Measurements from ENCODE around the gene CHSY3. TPM values are rescaled to one million over a fixed set of nuclear protein-coding genes. Genes with fewer than 3 reads are reported as not detected.
A peak's percentile ranks its signal among the peaks of the same experiment; 100 is the strongest.

Gene CHSY3
- polyA plus RNA-seq: under 1 TPM; 0.06 to 0.84 (median 0.31) TPM

DNA sequence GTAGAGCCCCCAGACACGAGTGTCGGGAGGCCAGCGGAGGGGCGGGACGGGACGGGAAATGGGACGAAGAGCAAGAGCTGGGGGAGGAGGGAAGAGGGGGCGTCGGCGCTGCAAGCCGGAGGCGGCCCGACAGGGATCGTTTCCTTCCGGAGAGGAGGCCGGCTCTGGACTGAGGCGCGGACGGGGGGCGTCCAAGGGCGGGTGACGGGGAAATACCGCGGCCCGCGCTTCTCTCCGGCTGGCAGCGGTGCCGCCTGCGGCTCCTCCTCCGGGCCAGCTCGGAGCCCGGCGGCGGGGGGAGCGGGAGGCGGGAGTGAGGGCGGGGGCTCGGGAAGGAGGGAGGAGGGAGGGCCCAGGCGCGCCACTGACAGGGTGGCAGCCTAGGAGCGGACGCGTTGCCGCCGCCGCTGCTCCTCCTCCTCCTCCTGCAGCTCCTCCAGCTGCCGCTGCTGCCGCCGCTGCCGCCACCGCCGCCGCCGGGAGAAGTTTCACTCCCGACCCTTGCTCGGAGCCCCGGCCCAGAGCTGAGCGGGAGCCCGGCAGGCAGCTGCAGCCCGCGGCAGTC lies at the start of gene CHSY3:
TSS of gene CHSY3 (plus strand) at position 364 of the 565 bp plus-strand sequence.
- H3K36me3 Mint-ChIP-seq: peaks cover 3 to 8% (median 3%) of the 10 kb centered on the region in 3 donors
- H3K4me3 Mint-ChIP-seq: peak within 1 kb of the TSS; percentile 71 to 87 (median 80)
- DNase-seq: peak; percentile 6 to 16 (median 13)
- H3K27ac Mint-ChIP-seq: no peak within 1 kb of the TSS
- H3K27me3 Mint-ChIP-seq (ENCODE audit: low read depth in 3 of 3): peaks cover 6 to 20% (median 9%) of the 10 kb centered on the region in 3 donors
- peaks cover 14 to 24% of the 10 kb centered on the region in 2 donors for H3K4me1 Mint-ChIP-seq
- H3K9me3 Mint-ChIP-seq: peaks cover 1 to 10% (median 5%) of the 10 kb centered on the region in 6 donors

DNA sequence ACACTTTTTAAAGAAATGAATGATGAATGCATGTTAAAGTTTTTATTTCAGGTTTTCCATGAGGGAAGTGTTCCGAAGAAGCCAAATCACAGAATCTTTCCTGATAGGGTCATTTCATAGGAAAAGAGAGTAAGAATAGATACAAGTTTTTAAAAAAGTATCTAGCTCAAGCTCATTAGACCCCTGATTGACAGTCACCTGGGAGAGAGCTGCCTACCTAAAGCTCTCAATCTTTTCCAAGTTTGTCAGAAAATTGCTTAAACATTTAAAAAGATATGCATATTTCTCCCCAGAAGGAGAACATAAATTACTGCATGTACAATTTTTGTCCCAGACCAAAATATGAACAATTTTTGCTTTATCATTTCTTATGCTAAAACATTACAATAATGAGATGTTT lies 47.9 kb upstream of the CHSY3 start:
- Mint-ChIP-seq H3K4me3 (no peak overlapping the region), H3K27ac (no peak overlapping the region), H3K4me1 (no peaks in the 10 kb centered on the region), H3K27me3 (ENCODE audit: low read depth in 3 of 3) (peaks cover 0 to 1% (median 0%) of the 10 kb centered on the region in 3 donors), H3K9me3 (no peaks in the 10 kb centered on the region), H3K36me3 (no peaks in the 10 kb centered on the region)
- DNase-seq: no peak

DNA sequence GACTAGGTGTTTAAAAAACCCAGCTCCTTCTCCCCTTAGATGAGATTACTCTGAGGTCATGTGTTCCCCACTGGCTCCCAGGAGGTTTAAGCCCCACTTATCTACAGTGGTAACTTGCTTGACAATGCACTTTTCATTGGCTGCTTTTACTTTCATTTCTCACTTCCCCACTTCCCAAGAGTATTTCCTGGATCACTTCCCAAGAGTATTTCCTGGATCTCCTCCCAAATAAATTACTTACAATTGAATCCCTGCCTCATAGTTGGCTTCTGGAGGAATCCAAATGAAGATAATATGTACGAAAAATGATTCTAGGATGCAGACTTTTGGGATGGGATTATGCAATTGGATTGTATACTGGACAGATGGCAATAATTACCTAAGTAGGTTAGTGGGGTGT lies 47.1 kb upstream of the CHSY3 start:
- H3K4me3 Mint-ChIP-seq: no peak overlapping the region
- DNase-seq: no peak
- no peak overlapping the region for H3K27ac Mint-ChIP-seq

DNA sequence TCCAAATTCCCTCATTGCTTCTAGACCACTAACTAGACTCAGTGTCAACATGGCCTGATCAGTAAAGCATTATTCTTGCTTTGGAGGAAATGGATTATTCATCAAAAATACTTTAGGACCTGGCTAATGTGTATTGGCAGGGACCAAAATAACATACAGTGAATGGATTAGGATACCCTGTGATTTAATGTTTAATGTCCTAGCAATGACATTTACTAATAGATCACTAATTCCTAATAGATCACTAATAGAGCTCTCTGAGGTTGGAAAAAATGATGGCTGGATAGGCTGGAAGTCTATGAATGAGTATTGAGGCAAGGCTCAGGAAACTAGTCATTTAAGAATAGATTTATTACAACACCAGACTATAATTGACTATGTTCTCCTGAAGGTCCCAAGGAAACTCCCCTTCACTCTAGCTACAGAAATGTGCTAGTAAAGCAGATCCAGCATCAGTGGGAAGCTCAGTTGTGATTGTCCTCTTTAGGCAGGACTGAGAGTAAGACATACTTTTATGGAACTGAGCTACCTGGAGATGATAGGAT lies 46.1 kb upstream of the CHSY3 start:
- Mint-ChIP-seq H3K27ac (no peak overlapping the region), H3K9me3 (no peaks in the 10 kb centered on the region), H3K4me1 (no peaks in the 10 kb centered on the region), H3K4me3 (no peak overlapping the region), H3K36me3 (no peaks in the 10 kb centered on the region), H3K27me3 (ENCODE audit: low read depth in 3 of 3) (peaks cover 0 to 1% (median 0%) of the 10 kb centered on the region in 3 donors)
- DNase-seq: no peak

More for the DNA sequence above, 47.1 kb upstream of the CHSY3 start:
- H3K9me3 Mint-ChIP-seq: no peaks in the 10 kb centered on the region
- no peaks in the 10 kb centered on the region for H3K4me1 Mint-ChIP-seq
- H3K36me3 Mint-ChIP-seq: no peaks in the 10 kb centered on the region
- peaks cover 0 to 1% (median 0%) of the 10 kb centered on the region in 3 donors for H3K27me3 Mint-ChIP-seq (ENCODE audit: low read depth in 3 of 3)

DNA sequence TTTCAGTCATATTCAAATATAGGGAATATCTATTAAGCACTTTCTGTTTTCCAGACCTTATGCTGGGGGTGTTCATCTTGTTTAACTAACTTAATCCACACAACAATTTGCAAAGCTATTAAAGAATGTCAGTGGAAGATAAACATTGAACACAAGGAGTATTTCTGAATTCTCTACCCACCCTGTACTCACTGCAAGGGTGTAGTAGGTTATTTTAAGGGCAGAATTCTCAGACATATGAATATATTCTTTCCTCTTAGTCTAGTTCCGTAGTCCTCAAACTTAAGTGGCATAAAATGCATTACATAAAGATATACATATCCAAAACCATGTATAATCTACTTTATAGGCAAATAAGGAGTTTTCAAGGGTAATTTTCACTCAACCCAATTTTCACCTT lies 19.9 kb upstream of the CHSY3 start:
- Mint-ChIP-seq H3K4me3 (no peak overlapping the region), H3K9me3 (peaks cover 0 to 4% (median 1%) of the 10 kb centered on the region in 6 donors), H3K27ac (no peak overlapping the region), H3K27me3 (ENCODE audit: low read depth in 3 of 3) (peaks cover 0 to 2% (median 0%) of the 10 kb centered on the region in 3 donors), H3K4me1 (no peaks in the 10 kb centered on the region), H3K36me3 (no peaks in the 10 kb centered on the region)
- no peak for DNase-seq

DNA sequence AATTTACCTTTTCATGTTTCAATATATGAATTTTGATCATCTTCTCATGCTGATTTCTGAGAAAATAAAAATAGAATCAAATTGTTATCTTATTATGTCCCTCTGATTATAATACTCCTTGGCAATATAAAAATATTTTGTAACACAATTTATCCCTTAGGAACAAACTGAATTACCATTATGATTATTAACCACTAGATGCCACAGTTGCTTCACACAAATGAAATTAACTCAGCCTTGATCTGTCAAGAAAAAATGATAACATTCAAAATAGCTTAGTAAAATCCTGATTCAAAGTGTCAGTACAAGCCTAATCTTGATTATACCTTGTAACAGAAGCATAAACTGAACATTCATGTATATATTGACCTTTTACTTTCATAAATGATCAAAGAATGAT lies 4.8 kb upstream of the CHSY3 start:
- no peak for DNase-seq
- no peak overlapping the region for H3K4me3 Mint-ChIP-seq
- peaks cover 6 to 8% of the 10 kb centered on the region in 2 donors for H3K4me1 Mint-ChIP-seq
- H3K9me3 Mint-ChIP-seq: peaks cover 1 to 10% (median 3%) of the 10 kb centered on the region in 6 donors
- no peak overlapping the region for H3K27ac Mint-ChIP-seq
- H3K27me3 Mint-ChIP-seq (ENCODE audit: low read depth in 3 of 3): peaks cover 4 to 6% (median 5%) of the 10 kb centered on the region in 3 donors
- peaks cover 3 to 5% (median 3%) of the 10 kb centered on the region in 3 donors for H3K36me3 Mint-ChIP-seq

DNA sequence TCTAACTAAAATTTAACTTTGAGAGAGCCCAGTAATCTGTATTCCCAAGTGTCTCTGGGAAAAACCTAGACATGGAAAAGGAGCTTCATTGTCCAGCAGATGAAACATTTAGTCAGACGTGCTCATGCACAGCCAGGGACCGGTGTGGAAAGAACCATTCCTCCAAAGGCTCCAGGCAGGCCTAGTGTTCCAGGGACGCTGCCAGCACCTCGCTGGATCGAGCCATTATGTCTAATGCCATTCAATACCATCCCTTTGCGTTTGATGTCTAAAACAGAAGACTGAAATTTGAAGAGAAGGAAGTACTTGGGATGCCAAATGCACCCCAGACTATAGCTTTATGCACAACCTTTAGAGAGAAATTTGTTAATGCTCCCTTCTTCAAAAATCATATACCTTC lies 1.4 kb upstream of the CHSY3 start:
- DNase-seq: no peak
- peaks cover 6 to 20% (median 10%) of the 10 kb centered on the region in 3 donors for H3K27me3 Mint-ChIP-seq (ENCODE audit: low read depth in 3 of 3)
- peaks cover 3 to 8% (median 3%) of the 10 kb centered on the region in 3 donors for H3K36me3 Mint-ChIP-seq
- no peak overlapping the region for H3K27ac Mint-ChIP-seq
- peak overlapping the region in 1 of 5 donors; percentile 82 for H3K4me3 Mint-ChIP-seq
- H3K4me1 Mint-ChIP-seq: peaks cover 14 to 24% of the 10 kb centered on the region in 2 donors
- peaks cover 2 to 10% (median 5%) of the 10 kb centered on the region in 6 donors for H3K9me3 Mint-ChIP-seq

DNA sequence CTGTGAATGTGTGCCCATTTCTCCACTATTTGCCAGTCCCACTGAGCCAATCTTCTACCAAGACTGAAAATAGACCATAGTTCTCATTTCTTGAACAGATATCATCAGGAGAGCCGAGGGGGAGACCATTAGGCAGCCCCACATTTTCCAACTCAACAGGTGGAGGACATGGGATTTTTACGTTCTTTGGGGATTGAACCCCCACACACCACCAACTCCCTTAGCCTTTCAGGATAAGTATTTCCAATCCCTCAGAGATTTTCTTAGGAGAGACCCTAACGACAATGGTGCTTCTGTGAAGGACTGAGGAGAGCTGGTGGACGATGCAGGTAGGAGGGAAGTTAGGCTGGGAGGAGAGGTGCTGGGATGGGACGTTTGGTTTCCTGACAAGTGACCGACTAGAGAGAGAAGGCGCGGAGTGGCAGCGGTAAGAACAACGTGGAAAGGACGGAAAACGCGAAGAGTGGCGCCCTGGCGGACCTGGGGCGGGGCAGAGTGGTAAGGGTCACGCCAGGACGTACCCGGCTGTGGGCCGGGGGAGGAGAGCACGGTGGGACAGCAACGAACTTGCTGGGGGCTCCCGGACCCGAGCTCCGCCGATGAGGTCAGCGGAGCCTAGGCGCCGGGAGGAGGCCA lies 681 bp upstream of the CHSY3 start:
- Mint-ChIP-seq H3K27ac (no peak overlapping the region), H3K36me3 (peaks cover 3 to 8% (median 3%) of the 10 kb centered on the region in 3 donors), H3K4me1 (peaks cover 14 to 24% of the 10 kb centered on the region in 2 donors), H3K27me3 (ENCODE audit: low read depth in 3 of 3) (peaks cover 6 to 20% (median 9%) of the 10 kb centered on the region in 3 donors), H3K9me3 (peaks cover 1 to 10% (median 5%) of the 10 kb centered on the region in 6 donors), H3K4me3 (peak overlapping the region; percentile 65 to 82 (median 80))
- DNase-seq: no peak

DNA sequence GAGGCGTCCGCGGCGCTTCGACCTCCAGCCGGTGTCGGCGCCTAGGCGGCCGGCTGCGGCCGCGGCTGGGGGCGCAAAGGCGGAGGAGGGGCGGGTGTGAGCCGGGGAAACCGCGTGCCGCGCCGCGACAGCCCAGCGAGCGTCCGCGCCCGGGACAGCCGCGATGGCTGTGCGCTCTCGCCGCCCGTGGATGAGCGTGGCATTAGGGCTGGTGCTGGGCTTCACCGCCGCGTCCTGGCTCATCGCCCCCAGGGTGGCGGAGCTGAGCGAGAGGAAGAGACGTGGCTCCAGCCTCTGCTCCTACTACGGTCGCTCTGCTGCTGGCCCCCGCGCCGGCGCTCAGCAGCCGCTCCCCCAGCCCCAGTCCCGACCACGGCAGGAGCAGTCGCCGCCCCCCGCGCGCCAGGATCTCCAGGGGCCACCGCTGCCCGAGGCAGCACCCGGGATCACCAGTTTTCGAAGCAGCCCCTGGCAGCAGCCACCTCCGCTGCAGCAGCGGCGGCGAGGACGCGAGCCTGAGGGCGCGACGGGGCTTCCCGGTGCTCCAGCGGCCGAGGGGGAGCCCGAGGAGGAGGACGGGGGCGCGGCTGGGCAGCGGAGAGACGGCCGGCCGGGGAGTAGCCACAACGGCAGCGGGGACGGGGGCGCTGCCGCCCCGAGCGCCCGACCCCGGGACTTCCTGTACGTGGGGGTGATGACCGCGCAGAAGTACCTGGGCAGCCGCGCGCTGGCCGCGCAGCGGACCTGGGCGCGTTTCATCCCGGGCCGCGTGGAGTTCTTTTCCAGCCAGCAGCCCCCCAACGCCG lies 605 bp downstream of the CHSY3 start:
- no peak for DNase-seq
- H3K36me3 Mint-ChIP-seq: peaks cover 3 to 8% (median 3%) of the 10 kb centered on the region in 3 donors
- H3K4me3 Mint-ChIP-seq: peak overlapping the region in 4 of 5 donors; percentile 55 to 87 (median 72)
- peaks cover 1 to 10% (median 5%) of the 10 kb centered on the region in 6 donors for H3K9me3 Mint-ChIP-seq
- H3K27ac Mint-ChIP-seq: no peak overlapping the region
- peaks cover 14 to 24% of the 10 kb centered on the region in 2 donors for H3K4me1 Mint-ChIP-seq
- H3K27me3 Mint-ChIP-seq (ENCODE audit: low read depth in 3 of 3): peaks cover 6 to 20% (median 9%) of the 10 kb centered on the region in 3 donors

DNA sequence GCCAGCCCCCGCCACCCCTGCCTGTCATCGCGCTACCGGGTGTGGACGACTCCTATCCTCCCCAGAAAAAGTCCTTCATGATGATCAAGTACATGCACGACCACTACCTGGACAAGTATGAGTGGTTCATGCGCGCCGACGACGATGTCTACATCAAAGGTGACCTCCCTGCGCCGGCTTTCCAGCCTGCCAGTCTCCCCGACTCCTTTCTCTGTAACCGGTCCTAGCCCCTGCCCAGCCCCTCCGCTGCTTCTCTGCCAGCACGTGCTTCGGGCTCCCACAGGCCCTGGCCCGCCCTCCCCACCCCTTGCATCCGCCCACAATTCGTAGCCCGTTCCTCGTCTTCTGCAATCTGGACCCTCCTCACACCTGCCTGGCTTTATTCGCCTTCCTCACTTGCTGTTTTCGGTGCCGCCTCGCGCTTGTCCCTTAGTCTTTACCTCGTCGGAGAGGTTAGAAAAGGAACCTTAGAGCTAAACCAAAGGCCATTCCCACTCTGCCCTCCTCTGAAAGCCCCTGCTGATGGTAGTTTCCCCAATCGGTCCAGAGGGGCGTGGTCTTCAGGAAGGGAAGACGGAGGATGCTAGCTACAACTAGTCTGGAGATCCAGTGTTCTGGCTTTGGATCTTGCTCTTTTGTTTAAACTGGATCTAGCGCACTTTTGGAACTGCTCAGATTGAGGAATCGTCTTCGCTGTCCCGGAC lies 1.4 kb downstream of the CHSY3 start:
- Mint-ChIP-seq H3K4me3 (peak overlapping the region; percentile 69 to 87 (median 72)), H3K27ac (no peak overlapping the region), H3K36me3 (peaks cover 3 to 8% (median 3%) of the 10 kb centered on the region in 3 donors), H3K4me1 (peaks cover 14 to 24% of the 10 kb centered on the region in 2 donors), H3K27me3 (ENCODE audit: low read depth in 3 of 3) (peaks cover 6 to 20% (median 9%) of the 10 kb centered on the region in 3 donors), H3K9me3 (peaks cover 1 to 10% (median 5%) of the 10 kb centered on the region in 6 donors)
- no peak for DNase-seq

DNA sequence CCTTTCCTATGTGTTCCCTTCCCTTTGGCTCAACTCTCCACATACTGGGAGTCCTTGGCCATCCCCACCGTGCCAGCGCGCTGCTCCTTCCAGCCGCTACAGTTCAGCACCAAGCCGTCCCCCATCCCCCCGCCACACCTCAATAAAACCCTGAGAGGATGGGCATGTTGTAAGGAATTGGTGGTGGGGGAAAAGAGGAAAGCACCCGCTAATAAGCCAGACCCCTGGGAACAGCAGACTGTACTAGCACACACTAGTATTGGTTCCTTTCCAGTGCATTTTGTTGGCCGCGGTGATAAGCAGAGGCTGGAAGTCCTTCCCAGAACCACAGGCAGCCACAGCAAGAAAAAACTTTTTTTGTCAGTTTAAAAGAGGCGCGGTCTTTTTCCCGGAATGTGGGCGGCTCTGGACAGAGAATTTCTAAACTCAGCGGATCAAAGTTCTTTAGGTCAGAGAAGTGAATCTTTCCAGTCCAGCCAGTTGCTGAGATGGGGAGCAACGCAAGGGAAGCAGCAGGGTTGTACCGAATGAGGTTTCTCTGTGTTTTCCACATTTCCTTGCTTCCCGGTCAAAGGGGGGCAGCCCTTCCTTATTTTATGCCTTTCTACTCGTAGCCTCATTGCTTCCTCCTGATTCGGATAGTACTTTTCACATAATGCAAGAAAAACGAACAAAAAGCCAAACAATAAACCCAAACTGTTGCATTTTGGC lies 2.1 kb downstream of the CHSY3 start:
- Mint-ChIP-seq H3K4me1 (peaks cover 14 to 24% of the 10 kb centered on the region in 2 donors), H3K9me3 (peaks cover 1 to 9% (median 5%) of the 10 kb centered on the region in 6 donors), H3K36me3 (peaks cover 3 to 8% (median 3%) of the 10 kb centered on the region in 3 donors), H3K27me3 (ENCODE audit: low read depth in 3 of 3) (peaks cover 6 to 20% (median 9%) of the 10 kb centered on the region in 3 donors), H3K4me3 (peak overlapping the region; percentile 69 to 87 (median 72)), H3K27ac (no peak overlapping the region)
- no peak for DNase-seq

DNA sequence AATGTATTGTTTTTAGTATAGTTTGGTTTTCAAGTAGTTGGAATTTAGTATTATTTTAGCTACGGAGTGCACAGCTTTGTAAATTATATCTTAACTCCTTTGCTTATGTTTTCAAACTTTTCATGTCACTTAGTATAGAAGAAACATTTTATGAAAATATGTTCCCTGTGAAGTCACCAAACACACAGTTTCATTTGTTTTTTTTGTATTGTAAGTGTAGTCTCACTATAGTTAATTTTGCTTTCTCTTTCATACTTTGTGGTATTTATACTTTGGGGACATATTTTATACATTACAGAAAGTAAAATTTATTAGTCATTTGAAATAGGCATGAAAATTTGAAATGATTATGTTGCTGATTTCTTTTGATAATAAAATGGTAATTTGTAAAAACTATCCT lies 5.0 kb downstream of the CHSY3 start:
- no peak for DNase-seq
- Mint-ChIP-seq H3K27ac (no peak overlapping the region), H3K4me1 (peaks cover 8 to 17% of the 10 kb centered on the region in 2 donors), H3K36me3 (peaks cover 0 to 3% (median 0%) of the 10 kb centered on the region in 3 donors), H3K9me3 (peaks cover 0 to 7% (median 3%) of the 10 kb centered on the region in 6 donors), H3K27me3 (ENCODE audit: low read depth in 3 of 3) (peaks cover 0 to 16% (median 5%) of the 10 kb centered on the region in 3 donors), H3K4me3 (no peak overlapping the region)
